SIG-M5 treated with dmso at 0.1 percent for 504 hours (cell line): ENCODE measurements around the gene PPME1.

Experiments
- DNase-seq: peaks from one replicate; lab custom pipeline; 2025; ENCODE audit not compliant: unreplicated experiment; lab: John Stamatoyannopoulos, UW

The PPME1 gene

DNA sequence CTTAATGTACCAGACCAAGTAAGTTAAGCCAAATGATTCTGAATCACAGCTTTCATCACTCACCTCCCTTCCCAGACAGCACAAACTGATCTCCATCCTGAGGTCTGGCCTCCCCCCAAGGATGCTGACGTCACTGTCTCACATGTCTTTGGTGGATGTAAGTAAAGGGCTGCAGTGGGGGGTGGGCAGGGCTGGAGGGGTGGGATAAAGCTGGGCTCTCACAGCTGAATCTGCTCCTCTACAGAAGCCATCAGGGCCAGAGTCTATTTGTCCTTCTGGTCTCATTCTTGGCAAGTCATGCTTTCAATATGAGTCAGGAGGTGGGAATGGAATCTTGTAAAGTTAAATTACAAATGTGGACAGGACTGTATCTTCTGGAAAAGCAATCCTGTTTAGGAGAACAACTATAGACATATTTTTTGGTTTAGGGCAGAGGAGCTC lies 107.7 kb downstream of the PPME1 start:
- no peak for DNase-seq

DNA sequence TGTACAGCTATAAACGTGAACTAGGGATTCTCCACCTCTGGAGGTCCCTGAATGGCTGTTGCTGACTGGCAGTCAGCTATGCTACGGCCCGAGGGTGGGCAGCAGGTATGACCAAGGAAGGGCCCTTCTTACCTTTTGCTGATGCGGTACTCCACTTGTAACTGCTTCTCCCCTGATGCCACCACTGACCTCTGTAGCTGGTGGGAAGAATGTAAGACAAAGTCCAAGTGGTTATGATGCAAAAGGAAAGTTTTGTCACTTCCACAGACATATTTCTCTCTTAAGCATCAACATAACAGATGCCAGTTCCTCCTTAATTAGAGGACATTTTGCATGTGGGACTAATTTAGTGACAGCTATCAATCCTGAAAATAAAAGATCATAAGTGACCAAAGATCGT lies 108.2 kb downstream of the PPME1 start:
- no peak for DNase-seq

DNA sequence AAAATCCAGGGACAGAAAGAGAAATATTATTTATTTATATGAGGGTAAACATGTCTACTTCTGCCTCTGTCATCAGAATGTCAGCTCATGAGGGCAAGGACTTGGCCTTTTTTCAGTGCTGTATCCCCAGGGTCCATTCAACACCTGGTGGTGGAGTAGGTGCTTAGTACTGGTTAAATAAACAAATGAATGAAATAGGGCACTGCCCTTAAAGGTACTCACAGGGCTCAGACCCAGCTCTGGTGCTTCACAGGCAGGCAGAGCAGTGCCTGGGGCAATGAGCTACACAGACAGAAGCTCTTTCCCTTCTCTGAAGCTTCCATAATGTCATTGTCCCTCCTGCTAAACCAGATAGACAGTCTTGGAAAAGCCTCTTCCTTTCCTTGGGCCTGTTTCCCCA lies 109.4 kb downstream of the PPME1 start:
- DNase-seq = no peak

DNA sequence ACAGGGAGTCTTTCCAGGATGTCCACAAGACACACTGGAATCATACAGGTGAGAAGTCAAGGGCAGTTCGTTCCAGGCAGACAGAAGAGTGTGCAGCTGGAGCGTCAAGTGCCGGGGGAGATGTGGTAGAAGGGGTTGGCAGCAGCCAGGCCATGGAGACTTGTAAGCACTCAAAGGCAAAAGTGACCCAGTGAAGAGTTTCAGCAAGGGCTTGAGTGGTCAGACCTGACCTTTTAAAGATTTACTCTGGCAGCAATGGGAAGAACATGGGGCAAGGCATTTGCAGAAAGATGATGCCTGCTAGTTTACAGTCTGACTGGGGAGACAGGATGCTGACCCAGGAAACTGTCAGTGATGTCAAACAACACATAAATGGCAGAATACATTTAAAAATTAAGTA lies 111.3 kb downstream of the PPME1 start:
- no peak for DNase-seq

DNA sequence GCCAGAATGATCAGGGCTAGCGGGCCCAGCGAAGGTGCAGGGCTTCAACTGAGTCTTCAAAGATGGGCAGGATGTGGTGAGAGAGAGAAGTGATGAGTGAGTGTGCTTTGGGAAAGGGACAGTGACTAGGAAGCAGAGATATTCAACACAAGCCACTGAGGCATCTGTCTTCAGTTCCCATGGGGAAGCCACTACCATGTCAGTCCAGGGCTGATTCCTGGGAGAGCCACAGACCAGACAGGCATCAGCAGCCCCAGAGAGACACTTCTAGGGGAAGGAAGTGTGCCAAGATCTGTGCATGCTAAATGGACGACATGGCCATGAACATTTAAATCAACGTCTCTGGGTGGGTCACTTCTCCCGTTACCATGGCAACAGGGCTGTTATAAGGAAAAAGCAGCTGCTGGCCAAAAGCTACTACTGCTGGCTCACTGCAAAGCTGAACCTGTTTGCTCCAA lies 111.9 kb downstream of the PPME1 start:
- no peak for DNase-seq

DNA sequence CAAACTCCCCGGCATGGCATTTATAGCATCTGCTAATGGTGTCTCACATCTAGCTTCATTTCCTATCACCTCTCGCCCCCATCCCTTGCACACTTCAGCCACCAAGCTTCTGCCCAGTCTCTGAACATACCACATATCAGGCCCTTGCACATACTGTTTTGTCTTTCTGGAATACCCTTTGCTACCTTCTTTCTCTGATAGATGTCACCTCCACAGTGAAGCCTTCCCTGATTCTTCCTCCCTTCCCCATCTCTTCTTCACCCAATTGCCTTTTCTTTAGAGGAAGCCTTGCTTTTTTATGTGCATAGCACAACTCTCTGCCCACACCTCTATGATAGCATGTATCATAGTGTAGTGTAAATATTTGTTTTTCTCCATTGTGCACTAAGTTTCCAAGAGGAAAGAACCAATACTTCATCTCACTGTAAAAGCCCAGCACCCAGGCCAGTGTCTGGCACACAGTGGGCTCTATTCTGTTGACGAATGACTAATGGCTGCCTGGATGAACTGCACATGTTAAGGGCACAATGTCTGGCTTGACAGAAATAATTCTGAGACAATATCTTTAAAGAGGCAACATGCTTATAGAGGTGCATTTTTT lies 112.6 kb downstream of the PPME1 start:
- DNase-seq = no peak

DNA sequence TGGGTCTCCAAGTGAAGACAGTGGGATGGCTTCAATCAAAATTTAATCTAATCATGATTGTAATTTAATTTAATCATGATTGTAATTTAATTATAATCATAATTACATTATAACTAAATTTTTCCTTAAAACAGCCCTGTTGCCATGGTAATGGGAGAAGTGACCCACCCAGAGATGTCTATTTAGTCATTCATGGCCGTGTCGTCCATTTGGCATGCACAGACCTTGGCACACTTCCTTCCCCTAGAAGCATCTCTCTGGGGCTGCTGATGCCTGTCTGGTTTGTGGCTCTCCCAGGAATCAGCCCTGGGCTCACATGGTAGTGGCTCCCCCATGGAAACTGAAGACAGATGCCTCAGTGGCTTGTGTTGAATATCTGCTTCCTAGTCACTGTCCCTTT lies 113.4 kb downstream of the PPME1 start:
- no peak for DNase-seq

DNA sequence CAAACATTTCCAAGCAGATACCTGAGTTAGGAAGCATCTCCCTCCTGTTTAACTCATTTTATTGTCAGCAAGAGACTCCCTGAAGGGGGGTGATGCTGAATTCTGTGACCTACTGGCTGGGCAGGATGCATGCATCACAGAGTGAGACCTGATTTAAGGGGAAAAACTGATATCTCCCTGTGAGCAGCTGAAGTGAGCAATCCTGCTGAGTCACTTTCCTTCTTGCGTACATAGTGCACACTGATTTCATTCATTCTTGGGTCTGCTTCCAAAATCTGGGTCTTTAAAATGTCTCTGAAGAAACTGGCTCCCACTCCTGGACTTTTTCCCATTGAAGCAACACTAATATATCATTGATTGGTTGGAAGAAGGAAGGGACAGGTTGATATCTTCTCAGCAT lies 117.1 kb downstream of the PPME1 start:
- DNase-seq = no peak

DNA sequence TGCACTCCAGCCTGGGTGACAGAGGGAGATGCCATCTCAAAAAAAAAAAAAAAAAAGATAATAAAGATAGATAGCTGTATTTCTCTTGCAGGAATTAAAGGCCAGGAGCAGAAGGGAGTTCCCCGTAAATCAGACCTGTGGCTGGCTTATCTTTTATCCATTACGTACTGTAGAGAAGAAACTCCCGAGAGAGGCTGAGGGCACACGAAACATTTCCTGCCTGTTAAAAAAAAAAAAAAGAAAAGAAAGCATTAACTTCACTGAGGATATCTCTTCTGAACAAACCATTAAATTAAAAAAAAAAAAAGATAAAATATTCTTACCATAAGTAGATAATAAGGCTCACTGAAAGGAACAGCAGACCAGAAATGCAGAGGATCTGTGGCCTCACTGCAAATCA lies 117.8 kb downstream of the PPME1 start:
- no peak for DNase-seq

DNA sequence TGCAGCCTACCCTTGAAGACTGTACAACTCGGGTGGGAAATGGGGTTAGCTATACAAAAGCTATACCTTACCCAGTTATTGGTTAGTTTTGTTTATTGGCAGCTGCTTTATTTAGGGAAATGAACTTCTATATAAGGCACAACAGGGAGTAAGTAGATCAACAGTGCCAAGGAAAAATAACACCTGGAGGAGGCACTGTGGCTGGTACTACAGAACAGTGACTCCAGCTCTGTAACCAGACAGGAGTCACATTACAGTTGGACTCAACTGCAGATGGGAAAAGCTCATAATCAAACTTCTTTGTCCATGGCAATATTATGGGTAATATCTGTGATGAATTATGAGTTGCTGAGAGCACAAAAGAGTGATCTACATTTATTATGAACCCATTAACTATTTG lies 126.4 kb downstream of the PPME1 start:
- no peak for DNase-seq

DNA sequence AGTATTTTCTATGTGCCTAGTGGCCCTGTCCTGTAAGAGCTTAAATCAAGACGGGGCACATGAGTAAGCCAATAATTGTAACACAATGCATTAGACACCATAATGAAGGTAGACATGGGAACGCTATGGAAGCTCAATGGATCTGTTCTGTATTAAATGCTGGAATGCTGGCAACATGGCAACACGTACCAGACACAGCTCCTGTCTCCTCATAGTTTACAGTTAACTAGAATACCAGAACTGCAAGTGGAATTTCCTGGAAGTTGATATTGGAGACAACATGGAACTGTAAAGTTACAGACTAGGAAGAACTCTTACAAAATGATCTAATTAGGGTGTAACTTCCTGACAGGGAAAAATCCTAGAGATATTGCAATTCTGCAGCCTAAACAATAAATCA lies 127.9 kb downstream of the PPME1 start:
- DNase-seq = no peak
